SK-N-MC (cell line): ENCODE results near the gene KRTAP10-3.
"Not testable (repeated sequence)": the region's sequence is repeated elsewhere in the genome, so short reads cannot be mapped to it uniquely, and the experiment has no call there.

ENCODE experiments used
- DNase-seq: peaks from one replicate; pipeline ENCODE4 v3.0.0-alpha.2; 2011; ENCODE audit warnings: low read depth, low spot score
- H3K27ac ChIP-seq: fragments of 200-600 bp; sonication (generic); 2 replicates; pipeline ENCODE4 v1.5.1; 2016; ENCODE audit warnings: mixed run types
- H3K36me3 ChIP-seq: fragments of 200-600 bp; sonication (generic); 2 replicates; pipeline ENCODE4 v1.6.1; 2017; ENCODE audit warnings: antibody characterized with exemption, low read length, mixed read lengths; ENCODE audit not compliant: insufficient read depth
- H3K4me3 ChIP-seq: fragments of 200-600 bp; sonication (generic); 2 replicates; pipeline ENCODE4 v1.5.1; 2016
- H3K9ac ChIP-seq: fragments of 200-600 bp; sonication (generic); 2 replicates; pipeline ENCODE4 v1.8.0; 2017; ENCODE audit warnings: mixed run types, mixed read lengths; ENCODE audit not compliant: insufficient read length
- H3K9me3 ChIP-seq: fragments of 200-600 bp; sonication (generic); 2 replicates; pipeline ENCODE4 v1.6.1; 2017; ENCODE audit warnings: low read depth, mild to moderate bottlenecking, antibody characterized with exemption, low read length, moderate library complexity, mixed read lengths
- EZH2 ChIP-seq: fragments of 200-600 bp; sonication (generic); IDR thresholded peaks from one replicate; pipeline ENCODE4 v1.6.1; 2017; ENCODE audit warnings: antibody characterized with exemption
- FOXP2 ChIP-seq: optimal IDR thresholded peaks from 2 replicates; pipeline ENCODE3; 2011; ENCODE audit warnings: mild to moderate bottlenecking, moderate library complexity; ENCODE audit not compliant: insufficient read depth; ENCODE audit errors: extremely low read length, control extremely low read depth
- POLR2AphosphoS5 ChIP-seq: IDR thresholded peaks from 2 replicates; pipeline ENCODE4 v1.6.1; 2012; ENCODE audit warnings: mild to moderate bottlenecking, low read depth, low read length, borderline replicate concordance

Gene KRTAP10-3

DNA sequence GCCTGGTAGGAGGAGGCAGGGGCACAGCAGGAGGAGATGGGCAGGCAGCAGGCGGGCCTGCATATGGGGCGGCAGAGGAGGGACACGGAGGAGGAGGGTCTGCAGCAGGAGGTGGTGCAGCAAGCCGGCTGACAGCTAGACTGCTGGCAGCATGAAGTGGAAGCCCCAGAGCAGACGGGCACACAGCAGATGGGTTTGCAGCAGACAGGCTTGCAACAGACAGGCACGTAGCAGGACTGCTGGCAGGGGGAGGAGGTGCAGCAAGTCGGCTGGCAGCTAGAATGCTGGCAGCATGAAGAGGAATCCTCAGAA lies 21.2 kb upstream of the KRTAP10-3 start:
- no peak for DNase-seq
- no peak for TF ChIP-seq FOXP2
- no peak for TF ChIP-seq EZH2
- TF ChIP-seq POLR2AphosphoS5 = no peak
- no peak overlapping the region for H3K9ac ChIP-seq
- H3K27ac ChIP-seq = no peak overlapping the region
- H3K4me3 ChIP-seq = no peak overlapping the region
- H3K36me3 ChIP-seq = no peaks in the 10 kb centered on the region
- H3K9me3 ChIP-seq = peaks cover 4% of the 10 kb centered on the region; the same call in 1 of the 2 replicates

DNA sequence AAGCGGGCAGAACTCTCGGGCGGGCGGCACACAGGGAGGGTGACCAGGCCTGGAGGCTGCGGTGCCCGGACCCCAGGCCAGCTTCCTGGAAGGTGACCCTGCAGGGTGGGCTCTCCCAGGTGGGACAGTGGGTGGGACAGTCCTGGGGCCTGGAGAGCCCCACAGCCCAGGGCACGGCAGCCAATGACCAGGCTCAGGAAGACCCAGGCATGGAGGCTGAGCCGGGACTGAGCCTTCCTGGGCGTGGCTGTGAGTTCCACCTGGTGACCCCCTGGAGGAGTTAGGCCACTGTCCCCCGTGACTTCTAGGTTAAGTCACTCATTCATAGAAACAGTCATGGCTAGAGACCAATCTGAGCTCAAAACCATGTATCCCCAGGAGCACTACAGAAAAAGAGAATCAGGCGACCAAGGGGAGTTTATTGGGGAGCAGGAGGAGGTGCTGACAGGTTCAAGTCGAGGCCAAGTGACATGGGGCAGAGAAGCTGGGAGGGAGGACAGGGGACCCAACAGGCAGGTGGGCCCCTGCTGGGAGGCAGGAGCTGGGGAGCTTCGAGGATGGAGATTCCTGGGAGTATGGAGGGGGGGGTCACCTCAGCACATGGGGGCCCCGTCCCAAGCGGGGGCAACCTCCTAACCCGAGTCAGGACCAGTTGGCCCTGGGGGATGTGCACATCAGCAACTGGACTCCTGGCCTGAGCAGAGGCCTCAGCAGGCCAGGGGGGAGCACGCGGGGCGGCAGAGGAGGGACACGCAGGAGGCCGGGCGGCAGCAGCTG lies 20.6 kb upstream of the KRTAP10-3 start:
- DNase-seq = no peak
- Histone ChIP-seq H3K4me3 (no peak overlapping the region), H3K36me3 (no peaks in the 10 kb centered on the region), H3K27ac (no peak overlapping the region), H3K9me3 (peaks cover 4% of the 10 kb centered on the region; the same call in 1 of the 2 replicates), H3K9ac (no peak overlapping the region)
- TF ChIP-seq POLR2AphosphoS5 (no peak), FOXP2 (no peak), EZH2 (no peak)

DNA sequence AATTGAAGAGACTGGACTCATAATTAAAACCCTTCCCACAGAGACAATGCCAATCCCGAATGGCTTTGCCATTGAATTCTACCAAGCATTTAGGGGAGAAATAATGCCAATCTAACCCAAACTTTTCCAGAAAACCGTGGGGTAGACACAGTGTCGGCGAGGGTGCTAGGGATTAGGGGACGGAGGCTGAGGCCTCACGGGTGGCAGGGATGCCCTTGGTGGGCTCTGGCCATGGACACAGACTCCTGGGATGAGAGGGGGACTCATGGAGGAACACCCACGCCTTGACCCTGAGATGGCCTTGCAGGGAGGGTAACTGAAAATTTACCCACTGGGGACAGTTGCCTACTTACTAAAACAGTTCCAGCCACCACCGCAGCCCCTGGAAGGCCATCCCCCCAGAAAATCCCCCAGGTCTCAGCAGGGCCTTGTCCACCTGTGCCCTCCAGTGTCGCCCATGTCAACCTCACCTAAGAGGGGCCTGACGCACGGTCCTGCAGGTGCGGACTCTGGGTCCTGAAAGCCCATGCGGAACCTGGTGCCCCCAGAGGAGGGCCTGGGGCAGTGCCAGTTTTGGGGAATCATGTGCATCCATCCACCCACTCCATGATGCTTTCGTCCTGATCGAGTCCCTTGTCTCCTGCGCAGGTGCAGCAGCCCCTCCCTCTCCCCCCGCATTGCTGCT lies 19.9 kb upstream of the KRTAP10-3 start:
- H3K9ac ChIP-seq = no peak overlapping the region
- no peaks in the 10 kb centered on the region for H3K36me3 ChIP-seq
- no peak overlapping the region for H3K27ac ChIP-seq
- DNase-seq = no peak
- TF ChIP-seq FOXP2 (no peak), POLR2AphosphoS5 (no peak), EZH2 (no peak)
- H3K9me3 ChIP-seq = peaks cover 4% of the 10 kb centered on the region; the same call in 1 of the 2 replicates
- H3K4me3 ChIP-seq = no peak overlapping the region

DNA sequence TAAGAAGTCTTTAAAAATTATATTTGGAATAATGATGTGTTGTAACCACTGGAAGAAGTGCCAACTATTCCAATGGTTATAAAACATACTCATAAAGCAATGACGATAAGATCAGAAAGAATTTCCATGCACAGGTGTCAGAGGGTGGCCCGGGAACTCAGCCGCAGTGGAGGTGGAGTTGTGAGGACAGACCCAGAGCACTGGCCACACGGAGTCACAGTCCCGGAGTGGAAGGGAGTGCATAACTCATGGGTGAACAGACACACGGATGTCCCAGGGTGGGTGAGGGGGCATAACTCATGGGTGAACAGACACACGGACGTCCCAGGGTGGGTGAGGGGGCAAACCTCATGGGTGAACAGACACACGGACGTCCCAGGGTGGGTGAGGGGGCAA lies 17.4 kb upstream of the KRTAP10-3 start:
- TF ChIP-seq EZH2 (no peak), FOXP2 (no peak), POLR2AphosphoS5 (no peak)

DNA sequence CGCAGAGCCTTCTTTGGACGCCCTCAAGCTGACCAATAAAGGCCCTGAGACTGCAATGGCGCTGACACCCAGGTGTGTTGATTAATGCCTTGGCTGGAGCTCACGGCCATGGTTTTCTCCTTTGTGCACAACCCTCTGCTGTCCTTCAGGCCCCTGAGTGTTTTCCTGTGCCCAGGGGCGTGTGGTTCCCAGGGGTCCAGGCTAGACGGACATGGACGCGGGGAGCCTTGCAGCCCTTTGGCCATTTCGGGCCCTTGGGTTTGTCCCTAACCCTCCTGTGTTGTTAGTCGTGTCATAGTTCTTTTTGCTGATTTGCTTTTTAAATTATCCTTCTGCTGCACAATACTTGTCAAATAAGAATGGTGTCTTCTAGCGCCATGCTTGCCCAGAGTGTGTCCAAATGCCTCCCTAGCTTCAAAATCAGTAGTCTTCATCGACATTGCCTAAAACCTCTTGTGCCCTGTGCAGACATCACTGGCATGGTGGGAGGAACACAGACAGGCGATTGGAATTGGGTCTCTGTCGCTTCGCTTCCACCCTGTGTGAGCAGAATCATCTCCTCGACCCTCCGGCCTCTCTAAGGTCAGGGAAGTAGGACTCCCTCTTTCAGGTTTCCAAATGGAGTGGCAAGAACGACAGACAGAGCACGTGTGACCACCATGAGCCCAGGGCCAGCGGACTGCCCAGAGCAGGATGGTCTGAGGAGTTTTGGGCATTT lies 16.9 kb upstream of the KRTAP10-3 start:
- Histone ChIP-seq H3K9me3 (no peaks in the 10 kb centered on the region), H3K9ac (no peak overlapping the region), H3K4me3 (no peak overlapping the region), H3K27ac (no peak overlapping the region), H3K36me3 (no peaks in the 10 kb centered on the region)
- TF ChIP-seq FOXP2 (no peak), EZH2 (no peak), POLR2AphosphoS5 (no peak)
- DNase-seq = no peak

More for the DNA sequence above, 17.4 kb upstream of the KRTAP10-3 start:
- H3K9me3 ChIP-seq = no peaks in the 10 kb centered on the region
- H3K4me3 ChIP-seq = no peak overlapping the region
- H3K27ac ChIP-seq = no peak overlapping the region
- no peaks in the 10 kb centered on the region for H3K36me3 ChIP-seq
- DNase-seq = no peak
- no peak overlapping the region for H3K9ac ChIP-seq

DNA sequence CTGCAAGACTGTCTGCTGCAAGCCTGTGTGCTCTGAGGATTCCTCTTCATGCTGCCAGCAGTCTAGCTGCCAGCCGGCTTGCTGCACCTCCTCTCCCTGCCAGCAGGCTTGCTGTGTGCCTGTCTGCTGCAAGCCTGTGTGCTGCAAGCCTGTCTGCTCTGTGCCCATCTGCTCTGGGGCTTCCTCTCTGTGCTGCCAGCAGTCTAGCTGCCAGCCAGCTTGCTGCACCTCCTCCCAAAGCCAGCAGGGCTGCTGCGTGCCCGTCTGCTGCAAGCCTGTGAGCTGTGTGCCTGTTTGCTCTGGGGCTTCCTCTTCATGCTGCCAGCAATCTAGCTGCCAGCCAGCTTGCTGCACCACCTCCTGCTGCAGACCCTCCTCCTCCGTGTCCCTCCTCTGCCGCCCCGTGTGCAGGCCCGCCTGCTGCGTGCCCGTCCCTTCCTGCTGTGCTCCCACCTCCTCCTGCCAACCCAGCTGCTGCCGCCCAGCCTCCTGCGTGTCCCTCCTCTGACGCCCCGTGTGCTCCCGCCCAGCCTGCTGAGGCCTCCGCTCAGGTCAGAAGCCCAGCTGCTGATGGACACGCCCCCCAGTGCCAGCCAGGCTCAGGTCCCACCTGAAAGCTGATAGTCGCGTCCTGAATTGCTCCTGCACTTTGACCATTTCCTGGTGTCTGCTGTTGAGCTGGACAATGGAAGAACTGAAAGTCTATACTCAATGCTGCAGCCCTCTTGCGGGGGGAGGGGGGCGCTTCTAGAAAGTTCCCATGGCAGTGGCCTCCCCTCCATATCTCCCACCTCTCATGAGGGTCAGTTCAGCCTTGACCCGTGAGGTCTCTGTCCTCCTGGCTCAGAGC lies 16.1 kb upstream of the KRTAP10-3 start:
- Histone ChIP-seq H3K9ac (no peak overlapping the region), H3K4me3 (no peak overlapping the region), H3K36me3 (no peaks in the 10 kb centered on the region), H3K9me3 (no peaks in the 10 kb centered on the region), H3K27ac (no peak overlapping the region)
- no peak for DNase-seq
- no peak for TF ChIP-seq FOXP2
- TF ChIP-seq EZH2 = no peak
- TF ChIP-seq POLR2AphosphoS5 = no peak

DNA sequence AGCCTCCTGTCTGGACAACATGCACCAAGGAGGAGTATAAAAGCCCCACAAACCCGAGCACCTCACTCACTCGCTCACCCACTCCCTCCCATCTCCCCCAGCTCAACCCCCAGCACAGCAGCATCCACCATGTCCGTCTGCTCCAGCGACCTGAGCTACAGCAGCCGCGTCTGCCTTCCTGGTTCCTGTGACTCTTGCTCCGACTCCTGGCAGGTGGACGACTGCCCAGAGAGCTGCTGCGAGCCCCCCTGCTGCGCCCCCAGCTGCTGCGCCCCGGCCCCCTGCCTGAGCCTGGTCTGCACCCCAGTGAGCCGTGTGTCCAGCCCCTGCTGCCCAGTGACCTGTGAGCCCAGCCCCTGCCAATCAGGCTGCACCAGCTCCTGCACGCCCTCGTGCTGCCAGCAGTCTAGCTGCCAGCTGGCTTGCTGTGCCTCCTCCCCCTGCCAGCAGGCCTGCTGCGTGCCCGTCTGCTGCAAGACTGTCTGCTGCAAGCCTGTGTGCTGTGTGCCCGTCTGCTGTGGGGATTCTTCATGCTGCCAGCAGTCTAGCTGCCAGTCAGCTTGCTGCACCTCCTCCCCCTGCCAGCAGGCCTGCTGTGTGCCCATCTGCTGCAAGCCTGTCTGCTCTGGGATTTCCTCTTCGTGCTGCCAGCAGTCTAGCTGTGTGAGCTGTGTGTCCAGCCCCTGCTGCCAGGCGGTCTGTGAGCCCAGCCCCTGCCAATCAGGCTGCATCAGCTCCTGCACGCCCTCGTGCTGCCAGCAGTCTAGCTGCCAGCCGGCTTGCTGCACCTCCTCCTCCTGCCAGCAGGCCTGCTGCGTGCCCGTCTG lies 15.2 kb upstream of the KRTAP10-3 start, which contains the start of gene KRTAP10-4:
Gene KRTAP10-4 (plus strand): TSS at position 100 of the 827 bp plus-strand sequence. CDS start 30 bp downstream, at position 130.
- H3K4me3 ChIP-seq, H3K27ac ChIP-seq, H3K36me3 ChIP-seq, H3K9ac ChIP-seq, H3K9me3 ChIP-seq, DNase-seq: not testable (repeated sequence)
